WTC11 (cell line): ENCODE results near the gene GSN. TPM values are rescaled to one million over a fixed set of nuclear protein-coding genes. Genes with fewer than 3 reads are reported as not detected.

Source experiments
- ATAC-seq: fragments of 200-7000 bp; cut with Tn5 transposase; 2 replicates; pipeline ENCODE4 v1.10.0; 2021; ENCODE audit warnings: mild to moderate bottlenecking, moderate library complexity
- CTCF ChIA-PET: fragments of 300-600 bp; sonication (Branson Sonifier 250); formaldehyde crosslinking; loops from one replicate; lab custom pipeline; 2021; ENCODE audit warnings: antibody characterized with exemption; lab: Charles Lee
- POLR2A ChIA-PET: fragments of 350-600 bp; sonication (Branson Sonifier 250); formaldehyde crosslinking; loops from one replicate; lab custom pipeline; 2021; ENCODE audit warnings: antibody characterized with exemption; lab: Charles Lee
- DNase-seq: peaks from one replicate; pipeline ENCODE4 v3.0.0; 2021; ENCODE audit warnings: low spot score
- H3K27ac Mint-ChIP-seq: 2 replicates; pipeline ENCODE4 v1.8.0; 2021; ENCODE audit warnings: mixed read lengths
- H3K27me3 Mint-ChIP-seq: 2 replicates; pipeline ENCODE4 v1.8.0; 2021; ENCODE audit warnings: low read depth, mild to moderate bottlenecking, moderate library complexity, mixed read lengths
- H3K36me3 Mint-ChIP-seq: 2 replicates; pipeline ENCODE4 v1.8.0; 2021; ENCODE audit warnings: mixed read lengths
- H3K4me1 Mint-ChIP-seq: 2 replicates; pipeline ENCODE4 v1.8.0; 2022; ENCODE audit warnings: mixed read lengths
- H3K4me3 Mint-ChIP-seq: 2 replicates; pipeline ENCODE4 v1.8.0; 2021; ENCODE audit warnings: mild to moderate bottlenecking, moderate library complexity, mixed read lengths
- H3K9me3 Mint-ChIP-seq: 2 replicates; pipeline ENCODE4 v1.8.0; 2021; ENCODE audit warnings: mixed read lengths
- ARID4B ChIP-seq: sonication (generic); formaldehyde crosslinking; IDR thresholded peaks from 2 replicates; pipeline ENCODE4 v1.8.0; 2023; ENCODE audit warnings: missing genetic modification reagents, mild to moderate bottlenecking, borderline replicate concordance
- ATF1 ChIP-seq: sonication (generic); formaldehyde crosslinking; IDR thresholded peaks from 2 replicates; pipeline ENCODE4 v1.8.1; 2023; ENCODE audit warnings: mild to moderate bottlenecking, moderate library complexity, missing genetic modification reagents
- ATF2 ChIP-seq: sonication (generic); formaldehyde crosslinking; IDR thresholded peaks from 2 replicates; pipeline ENCODE4 v1.8.1; 2022; ENCODE audit warnings: low read depth, missing genetic modification reagents, borderline replicate concordance
- ATF3 ChIP-seq: sonication (generic); formaldehyde crosslinking; conservative IDR thresholded peaks from 2 replicates; pipeline ENCODE4 v1.8.1; 2022; ENCODE audit warnings: mild to moderate bottlenecking, missing genetic modification reagents
- E2F5 ChIP-seq: sonication (generic); formaldehyde crosslinking; IDR thresholded peaks from 2 replicates; pipeline ENCODE4 v1.8.1; 2022; ENCODE audit warnings: mild to moderate bottlenecking, moderate library complexity, missing genetic modification reagents
- ETV6 ChIP-seq: sonication (generic); formaldehyde crosslinking; IDR thresholded peaks from 2 replicates; pipeline ENCODE4 v1.8.1; 2022; ENCODE audit warnings: mild to moderate bottlenecking, missing genetic modification reagents
- GRHL2 ChIP-seq: fragments of 250-450 bp; sonication (Bioruptor Pico); IDR thresholded peaks from 2 replicates; pipeline ENCODE4 v1.8.0; 2022; ENCODE audit warnings: mild to moderate bottlenecking, moderate library complexity; ENCODE audit not compliant: insufficient replicate concordance, severe bottlenecking
- IRF1 ChIP-seq: sonication (generic); formaldehyde crosslinking; IDR thresholded peaks from 2 replicates; pipeline ENCODE4 v1.8.0; 2023; ENCODE audit warnings: missing genetic modification reagents
- NR1H2 ChIP-seq: sonication (generic); formaldehyde crosslinking; IDR thresholded peaks from 2 replicates; pipeline ENCODE4 v1.9.0; 2021; ENCODE audit warnings: mild to moderate bottlenecking, moderate library complexity, missing genetic modification reagents
- OVOL2 ChIP-seq: fragments of 250-450 bp; sonication (Bioruptor Pico); IDR thresholded peaks from 2 replicates; pipeline ENCODE4 v1.9.0; 2021; ENCODE audit warnings: mild to moderate bottlenecking, borderline replicate concordance
- PRRX2 ChIP-seq: fragments of 250-450 bp; sonication (Bioruptor Pico); IDR thresholded peaks from 2 replicates; pipeline ENCODE4 v1.8.0; 2021; ENCODE audit warnings: mild to moderate bottlenecking
- SMAD3 ChIP-seq: sonication (generic); formaldehyde crosslinking; IDR thresholded peaks from 2 replicates; pipeline ENCODE4 v1.8.0; 2022; ENCODE audit warnings: missing genetic modification reagents, mild to moderate bottlenecking, borderline replicate concordance
- SOX15 ChIP-seq: fragments of 250-450 bp; sonication (Bioruptor Pico); IDR thresholded peaks from 2 replicates; pipeline ENCODE4 v1.9.0; 2021; ENCODE audit warnings: mild to moderate bottlenecking
- USF1 ChIP-seq: sonication (generic); formaldehyde crosslinking; IDR thresholded peaks from 2 replicates; pipeline ENCODE4 v1.8.0; 2022; ENCODE audit warnings: mild to moderate bottlenecking, missing genetic modification reagents
- ZNF121 ChIP-seq: sonication (generic); formaldehyde crosslinking; IDR thresholded peaks from 2 replicates; pipeline ENCODE4 v1.8.0; 2023; ENCODE audit warnings: missing genetic modification reagents
- ZNF425 ChIP-seq: fragments of 250-450 bp; sonication (Bioruptor Pico); conservative IDR thresholded peaks from 2 replicates; pipeline ENCODE4 v1.9.0; 2021; ENCODE audit warnings: mild to moderate bottlenecking
- ZNF532 ChIP-seq: fragments of 250-450 bp; sonication (Bioruptor Pico); IDR thresholded peaks from 2 replicates; pipeline ENCODE4 v1.9.0; 2021; ENCODE audit warnings: mild to moderate bottlenecking, borderline replicate concordance
- total RNA-seq: library from RNA; stranded (reverse); gene quantifications from 3 replicates; pipeline ENCODE4 v1.2.3, GENCODE V29; 2021

Gene GSN
- total RNA-seq, 1 experiment from 2014 or later = 47.0 TPM

GRCh38 chr9:121326901-121327613 lies 59.1 kb downstream of the GSN start:
- DNase-seq = no peak
- Mint-ChIP-seq H3K36me3 (peaks cover 16% of the 10 kb centered on the region), H3K4me3 (no peak overlapping the region), H3K27ac (no peak overlapping the region), H3K4me1 (no peaks in the 10 kb centered on the region)
- no peak; the same call in 1 of the 2 replicates for ATAC-seq
- ChIA-PET CTCF (interaction anchor here (0.6 to 1.4 kb wide), 5 partner anchors 9 to 580 kb away, joined by 3 to 4 read pairs (median 3); no protein-coding TSS in a partner anchor), POLR2A (interaction anchor here (0.6 kb wide), 1 partner anchor 1485 kb away, joined by 5 read pairs; no protein-coding TSS in a partner anchor)
- TF ChIP-seq ATF1 (CRISPR knock-in tag) (no peak), OVOL2 (CRISPR knock-in tag) (no peak), SMAD3 (CRISPR knock-in tag) (no peak), USF1 (CRISPR knock-in tag) (no peak), ATF2 (no peak), ZNF532 (CRISPR knock-in tag) (no peak)
- TF ChIP-seq, all 79 proteins: peak for 0
- Mint-ChIP-seq H3K9me3 (peaks cover 5% of the 10 kb centered on the region; the same call in 1 of the 2 replicates), H3K27me3 (no peaks in the 10 kb centered on the region)

GRCh38 chr9:121328476-121328875 lies 60.5 kb downstream of the GSN start:
- no peak overlapping the region for H3K27ac Mint-ChIP-seq
- H3K36me3 Mint-ChIP-seq = peaks cover 9% of the 10 kb centered on the region
- H3K4me3 Mint-ChIP-seq = no peak overlapping the region
- ATAC-seq = no peak
- ChIA-PET CTCF (interaction anchor here (1.0 kb wide), 1 partner anchor 51 kb away, joined by 3 read pairs; no protein-coding TSS in a partner anchor), POLR2A (no interaction called here)
- H3K4me1 Mint-ChIP-seq = no peaks in the 10 kb centered on the region
- DNase-seq = no peak
- H3K27me3 Mint-ChIP-seq = no peaks in the 10 kb centered on the region
- H3K9me3 Mint-ChIP-seq = no peaks in the 10 kb centered on the region
- TF ChIP-seq ETV6 = no peak
- TF ChIP-seq E2F5 (CRISPR knock-in tag) = no peak
- TF ChIP-seq ZNF425 (CRISPR knock-in tag) = no peak
- no peak for TF ChIP-seq ARID4B (CRISPR knock-in tag)
- TF ChIP-seq IRF1 (CRISPR knock-in tag) = no peak
- TF ChIP-seq GRHL2 = no peak
- TF ChIP-seq ZNF121 (CRISPR knock-in tag) = no peak
- no peak for TF ChIP-seq PRRX2 (CRISPR knock-in tag)
- TF ChIP-seq SOX15 (CRISPR knock-in tag) = no peak
- TF ChIP-seq NR1H2 (CRISPR knock-in tag) = no peak
- no peak for TF ChIP-seq ATF3 (CRISPR knock-in tag)
